ENCODE results near the gene TARP.

Gene TARP

DNA sequence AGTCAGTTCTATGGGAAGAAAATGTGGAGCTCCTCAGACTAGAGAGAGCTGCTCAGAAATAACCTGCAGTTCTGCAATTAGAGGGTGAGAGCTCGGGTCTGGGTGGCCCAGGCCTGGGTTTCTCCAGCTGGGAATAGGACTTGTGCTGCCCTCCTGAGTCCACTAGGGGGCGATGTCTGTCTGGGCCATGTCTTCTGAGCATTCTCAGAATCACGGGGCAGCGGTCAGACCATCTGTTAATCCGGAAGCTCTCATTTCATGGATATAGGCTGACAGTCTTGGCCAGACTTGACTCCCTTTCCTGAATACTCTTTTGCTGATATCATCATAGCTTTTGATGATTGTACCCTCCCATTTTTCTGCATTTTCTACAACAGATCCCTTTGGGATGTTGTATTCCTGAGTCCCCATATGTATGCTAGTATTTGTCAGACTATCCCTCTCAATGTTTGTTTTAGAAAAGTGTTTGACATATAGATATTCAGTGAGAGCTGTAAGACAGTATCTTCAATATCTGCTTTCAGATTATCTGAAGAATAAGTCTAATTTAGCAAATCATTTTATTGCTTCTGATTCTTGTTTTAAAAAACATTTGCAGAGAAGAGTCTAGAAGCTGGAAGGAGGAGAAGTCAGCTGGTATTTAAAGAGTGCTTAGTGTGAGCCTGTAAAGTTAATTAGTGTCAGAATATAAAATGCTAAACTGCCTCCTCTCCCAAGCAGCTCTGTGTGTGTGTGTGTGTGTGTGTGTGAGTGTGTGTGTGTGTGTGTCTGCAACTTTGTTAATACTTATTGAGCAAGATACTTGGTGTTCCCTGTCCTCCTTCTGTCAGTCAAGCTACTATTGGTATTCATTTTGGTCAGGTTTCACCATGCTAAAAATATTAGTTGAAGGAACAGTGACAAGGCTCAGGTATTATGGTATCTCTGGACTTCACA lies 57.4 kb downstream of the TARP start:
- peak overlapping the region in 3 of 12 donors; percentile 3 to 45 (median 39) for H3K27ac ChIP-seq
- peaks cover 0 to 28% (median 16%) of the 10 kb centered on the region in 12 donors for H3K4me1 ChIP-seq
- 12 to 23% (median 17%) methylated on average over 5 of the region's 5 CpGs for WGBS, 4 donors
- intact Hi-C loops (cut with DNase I), result loop anchor here in 6 of 10 donors (1.0 to 10.0 kb wide), 6 partner anchors 34 to 101 kb away; partner anchors contain the start of gene STARD3NL (in 2 of the 6)
- DNase-seq, result peak; percentile 77 to 84 (median 81)
- H3K36me3 ChIP-seq, result peaks cover 0 to 70% (median 49%) of the 10 kb centered on the region in 9 donors
- H3K27me3 ChIP-seq, result no peaks in the 10 kb centered on the region
- TF ChIP-seq POLR2A (IDR thresholded peaks at IDR 0.05), result no peak
- TF ChIP-seq, protein P1, sequence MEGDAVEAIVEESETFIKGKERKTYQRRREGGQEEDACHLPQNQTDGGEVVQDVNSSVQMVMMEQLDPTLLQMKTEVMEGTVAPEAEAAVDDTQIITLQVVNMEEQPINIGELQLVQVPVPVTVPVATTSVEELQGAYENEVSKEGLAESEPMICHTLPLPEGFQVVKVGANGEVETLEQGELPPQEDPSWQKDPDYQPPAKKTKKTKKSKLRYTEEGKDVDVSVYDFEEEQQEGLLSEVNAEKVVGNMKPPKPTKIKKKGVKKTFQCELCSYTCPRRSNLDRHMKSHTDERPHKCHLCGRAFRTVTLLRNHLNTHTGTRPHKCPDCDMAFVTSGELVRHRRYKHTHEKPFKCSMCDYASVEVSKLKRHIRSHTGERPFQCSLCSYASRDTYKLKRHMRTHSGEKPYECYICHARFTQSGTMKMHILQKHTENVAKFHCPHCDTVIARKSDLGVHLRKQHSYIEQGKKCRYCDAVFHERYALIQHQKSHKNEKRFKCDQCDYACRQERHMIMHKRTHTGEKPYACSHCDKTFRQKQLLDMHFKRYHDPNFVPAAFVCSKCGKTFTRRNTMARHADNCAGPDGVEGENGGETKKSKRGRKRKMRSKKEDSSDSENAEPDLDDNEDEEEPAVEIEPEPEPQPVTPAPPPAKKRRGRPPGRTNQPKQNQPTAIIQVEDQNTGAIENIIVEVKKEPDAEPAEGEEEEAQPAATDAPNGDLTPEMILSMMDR (IDR thresholded peaks at IDR 0.05), result peak; percentile 90 to 97 (median 94)
- no peak overlapping the region for H3K4me3 ChIP-seq
- no peaks in the 10 kb centered on the region for H3K9me3 ChIP-seq
- peak; percentile 69 to 93 (median 90) for ATAC-seq

DNA sequence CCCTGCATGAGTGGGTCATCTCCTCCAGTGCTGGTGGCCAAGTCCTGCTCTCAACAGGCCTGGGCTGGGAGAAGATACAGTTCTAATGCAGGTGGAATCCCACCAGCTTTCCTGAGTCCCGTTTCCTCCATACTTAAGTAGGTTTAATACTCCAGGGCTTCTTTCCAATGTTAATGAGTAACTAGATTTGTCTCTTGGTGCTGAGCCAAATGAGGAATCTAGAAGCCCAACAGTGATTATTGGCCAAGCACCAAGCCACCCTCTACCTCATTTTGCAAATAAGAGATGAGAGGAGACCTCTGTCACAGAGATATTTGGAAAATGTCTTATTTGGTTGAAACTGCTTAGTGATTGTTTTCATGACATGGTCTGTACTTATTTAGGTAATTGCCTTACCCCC lies 58.3 kb downstream of the TARP start:
- TF ChIP-seq, protein P1 (IDR thresholded peaks at IDR 0.05), result no peak
- no peak for TF ChIP-seq POLR2A (IDR thresholded peaks at IDR 0.05)
- intact Hi-C loops (cut with DNase I), result loop anchor here in 6 of 10 donors (1.0 to 10.0 kb wide), 6 partner anchors 33 to 102 kb away; partner anchors contain the start of gene STARD3NL (in 2 of the 6)
- peaks cover 0 to 29% (median 16%) of the 10 kb centered on the region in 12 donors for H3K4me1 ChIP-seq
- DNase-seq (no peak), ATAC-seq (no peak)
- no peak overlapping the region for H3K4me3 ChIP-seq
- peaks cover 0 to 67% (median 42%) of the 10 kb centered on the region in 9 donors for H3K36me3 ChIP-seq
- no peaks in the 10 kb centered on the region for H3K27me3 ChIP-seq
- 40 to 78% (median 64%) methylated on average over 1 of the region's 1 CpG for WGBS, 4 donors
- H3K9me3 ChIP-seq, result no peaks in the 10 kb centered on the region
- peak overlapping the region in 2 of 12 donors; percentile 3 to 45 for H3K27ac ChIP-seq

DNA sequence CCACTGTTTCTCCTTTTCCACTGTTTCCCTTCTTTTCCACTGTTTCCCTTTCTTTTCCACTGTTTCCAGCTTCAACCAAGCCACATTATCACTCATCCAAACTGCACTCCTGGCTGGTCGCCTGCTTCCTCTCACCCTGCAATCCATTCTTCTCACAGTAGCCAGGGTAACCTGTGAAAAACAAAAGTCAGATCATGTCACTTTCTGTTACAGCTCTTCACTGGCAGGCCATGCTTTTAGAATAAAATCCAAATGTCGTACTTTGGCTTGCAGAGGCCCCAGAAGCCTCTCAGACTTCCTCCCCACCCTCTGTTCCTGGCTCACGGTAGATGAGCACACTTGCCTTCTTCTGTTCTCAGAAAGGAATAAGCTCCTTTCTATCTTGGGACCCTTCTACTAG lies 61.5 kb downstream of the TARP start:
- H3K4me3 ChIP-seq, result no peak overlapping the region
- peaks cover 0 to 31% (median 16%) of the 10 kb centered on the region in 12 donors for H3K4me1 ChIP-seq
- ATAC-seq, result peak in 2 of 4 donors; percentile 36 to 62
- intact Hi-C loops (cut with DNase I), result loop anchor here in 2 of 10 donors (5.0 to 10.0 kb wide), 2 partner anchors 35 to 103 kb away; partner anchors contain the start of gene STARD3NL (in 1 of the 2)
- DNase-seq, result no peak
- H3K27ac ChIP-seq, result peak overlapping the region in 4 of 12 donors; percentile 4 to 40 (median 12)
- 29 to 49% (median 43%) methylated on average over 3 of the region's 3 CpGs for WGBS, 4 donors
- TF ChIP-seq, protein P1 (IDR thresholded peaks at IDR 0.05), result no peak
- no peak for TF ChIP-seq POLR2A (IDR thresholded peaks at IDR 0.05)
- H3K36me3 ChIP-seq, result peaks cover 0 to 67% (median 40%) of the 10 kb centered on the region in 9 donors
- H3K27me3 ChIP-seq, result no peaks in the 10 kb centered on the region
- H3K9me3 ChIP-seq, result no peaks in the 10 kb centered on the region

DNA sequence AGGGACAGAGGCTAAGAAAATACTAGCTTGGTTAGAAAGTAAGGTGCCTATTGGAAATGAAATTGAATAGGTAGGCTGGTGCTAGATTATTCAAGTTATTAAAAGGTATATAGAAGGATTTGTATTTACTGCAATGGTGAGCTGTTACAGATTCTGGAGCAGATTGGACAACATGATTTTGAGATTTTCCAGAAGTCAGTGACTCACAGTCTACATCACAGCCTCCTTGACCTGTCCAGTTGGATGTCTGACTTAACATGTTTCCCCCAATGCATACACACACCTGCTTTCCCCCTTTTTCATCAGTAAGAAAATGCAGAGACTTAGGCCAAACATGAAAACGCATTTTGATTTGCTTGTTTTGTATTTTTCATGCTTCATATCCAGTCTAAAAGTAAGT lies 62.0 kb downstream of the TARP start:
- H3K4me3 ChIP-seq, result no peak overlapping the region
- WGBS, 4 donors, result 84 to 100% (median 92%) methylated on average over 1 of the region's 1 CpG
- H3K9me3 ChIP-seq, result no peaks in the 10 kb centered on the region
- intact Hi-C loops (cut with DNase I), result loop anchor here in 2 of 10 donors (5.0 to 10.0 kb wide), 2 partner anchors 34 to 103 kb away; partner anchors contain the start of gene STARD3NL (in 1 of the 2)
- DNase-seq (no peak), ATAC-seq (no peak)
- H3K27ac ChIP-seq, result peak overlapping the region in 4 of 12 donors; percentile 4 to 40 (median 12)
- peaks cover 0 to 29% (median 16%) of the 10 kb centered on the region in 12 donors for H3K4me1 ChIP-seq
- peaks cover 0 to 63% (median 39%) of the 10 kb centered on the region in 9 donors for H3K36me3 ChIP-seq
- H3K27me3 ChIP-seq, result no peaks in the 10 kb centered on the region
- TF ChIP-seq, protein P1 (IDR thresholded peaks at IDR 0.05), result no peak
- no peak for TF ChIP-seq POLR2A (IDR thresholded peaks at IDR 0.05)
